SK-N-MC (cell line): ENCODE results near the gene TESK1.

Experiments used
- EZH2 ChIP-seq: fragments of 200-600 bp; sonication (generic); IDR thresholded peaks from one replicate; pipeline ENCODE4 v1.6.1; 2017; ENCODE audit warnings: antibody characterized with exemption
- POLR2AphosphoS5 ChIP-seq: IDR thresholded peaks from 2 replicates; pipeline ENCODE4 v1.6.1; 2012; ENCODE audit warnings: mild to moderate bottlenecking, low read depth, low read length, borderline replicate concordance

GRCh38 chr9:35608221-35608620 is 3.2 kb downstream of the TESK1 start:
- TF ChIP-seq EZH2 (no peak), POLR2AphosphoS5 (no peak)
